ENCODE results near the gene CAMKK2.
A peak's percentile ranks its signal among the peaks of the same experiment; 100 is the strongest.
"Not testable (repeated sequence)": the region's sequence is repeated elsewhere in the genome, so short reads cannot be mapped to it uniquely, and the experiment has no call there.

CAMKK2 gene

DNA sequence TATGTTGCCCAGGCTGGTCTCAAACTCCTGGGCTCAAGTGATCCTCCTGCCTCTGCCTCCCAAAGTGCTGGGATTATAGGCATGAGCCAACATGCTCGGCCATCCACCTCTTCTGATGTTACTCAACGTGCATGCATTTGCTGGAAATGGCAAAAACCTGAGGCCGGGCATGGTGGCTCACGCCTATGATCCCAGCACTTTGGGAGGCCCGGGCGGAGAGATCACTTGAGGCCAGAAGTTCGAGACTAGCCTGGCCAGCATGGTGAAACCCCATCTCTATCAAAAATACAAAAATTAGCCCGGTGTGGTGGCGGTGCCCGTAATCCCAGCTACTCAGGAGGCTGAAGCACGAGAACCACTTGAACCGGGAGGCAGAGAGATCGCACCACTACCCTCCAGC, 1.9 kb upstream of the CAMKK2 start:
- not testable (repeated sequence) for DNase-seq (ENCODE audit: low spot score)

DNA sequence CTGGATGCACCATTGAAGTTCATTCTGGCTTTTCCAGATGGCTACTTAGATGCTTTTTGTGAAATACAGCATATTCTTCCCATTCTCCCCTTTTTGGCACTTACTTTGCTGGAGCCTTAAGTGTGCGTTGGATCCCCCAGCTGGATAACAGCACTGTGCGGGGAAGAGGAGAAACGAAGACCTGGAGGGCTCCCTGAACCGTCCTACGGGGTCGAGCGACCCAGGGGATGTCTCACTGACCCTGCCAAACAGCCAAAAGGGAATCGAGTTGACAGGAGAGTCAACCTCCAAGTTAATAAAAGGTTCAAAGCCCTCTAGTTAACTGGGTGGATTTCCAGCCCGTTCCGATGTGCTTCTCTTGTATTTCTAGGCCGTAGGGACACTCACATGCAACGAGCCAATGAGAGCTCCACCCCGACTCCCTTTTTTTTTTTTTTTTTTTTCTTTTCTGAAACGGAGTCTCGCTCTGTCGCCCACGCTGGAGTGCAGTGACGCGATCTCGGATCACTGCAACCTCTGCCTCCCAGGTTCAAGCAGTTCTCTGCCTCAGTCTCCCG, 1.0 kb upstream of the CAMKK2 start:
- peak; percentile 63 for DNase-seq (ENCODE audit: low spot score)

GRCh38 chr12:121295746-121296617, 527 bp downstream of the CAMKK2 start:
- DNase-seq (ENCODE audit: low spot score): no peak

GRCh38 chr12:121295116-121295745, 1.3 kb downstream of the CAMKK2 start:
- DNase-seq (ENCODE audit: low spot score): no peak

DNA sequence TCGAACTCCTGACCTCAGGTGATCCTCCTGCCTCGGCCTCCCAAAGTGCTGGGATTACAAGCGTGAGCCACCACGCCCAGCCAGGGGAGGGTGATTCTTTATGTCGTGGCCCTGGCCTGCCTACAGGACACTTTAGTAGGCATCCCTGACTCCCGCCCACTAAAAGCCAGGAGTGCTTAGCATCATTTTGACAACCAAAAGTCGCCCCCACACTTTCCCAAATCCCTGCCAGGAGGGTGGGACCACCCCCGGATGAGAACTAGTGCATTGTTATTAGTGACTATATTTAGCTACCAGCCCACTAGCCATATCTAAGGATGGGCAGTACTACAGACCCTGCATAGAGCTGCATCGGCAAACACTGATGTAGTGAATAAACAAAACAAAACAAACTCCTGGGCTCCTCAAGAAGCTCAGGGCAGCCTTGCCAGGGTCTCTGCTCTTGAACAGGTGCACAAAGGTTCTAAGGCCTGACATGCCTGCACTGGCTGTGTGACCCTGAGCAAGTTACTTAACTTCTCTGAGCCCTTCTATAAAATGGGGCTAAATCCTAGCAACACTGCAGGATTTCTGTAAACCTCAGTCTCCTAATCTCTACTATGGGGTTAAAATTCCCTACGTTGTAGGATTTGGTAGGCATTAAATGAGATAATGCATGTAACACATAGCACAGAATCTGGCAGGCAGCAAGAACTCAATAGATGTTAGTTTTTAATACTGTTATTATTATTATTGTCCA, 2.2 kb downstream of the CAMKK2 start:
- DNase-seq (ENCODE audit: low spot score): no peak

DNA sequence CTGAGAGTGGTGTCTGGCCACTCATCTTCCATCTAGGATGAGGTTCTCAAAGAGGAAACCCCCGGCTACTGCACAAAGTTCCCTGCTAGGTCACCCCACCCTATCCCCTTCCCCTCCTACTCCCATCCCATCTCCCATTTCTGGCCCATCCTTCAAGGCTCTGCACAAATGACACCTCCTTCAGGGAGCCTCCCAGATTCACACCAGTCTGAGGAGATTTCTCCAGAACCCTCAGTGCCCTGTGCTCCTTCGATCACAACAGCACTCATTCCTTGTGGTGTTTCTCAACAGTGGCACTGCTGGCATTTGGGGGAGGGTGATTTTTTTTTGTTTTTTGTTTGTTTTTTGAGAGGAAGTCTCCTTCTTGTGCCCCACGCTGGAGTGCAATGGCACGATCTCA, 2.9 kb downstream of the CAMKK2 start:
- no peak for DNase-seq (ENCODE audit: low spot score)

- no peak for DNase-seq (ENCODE audit: low spot score)
Measured at GRCh38 chr12:121290410-121290809, 6.1 kb downstream of the CAMKK2 start.

DNA sequence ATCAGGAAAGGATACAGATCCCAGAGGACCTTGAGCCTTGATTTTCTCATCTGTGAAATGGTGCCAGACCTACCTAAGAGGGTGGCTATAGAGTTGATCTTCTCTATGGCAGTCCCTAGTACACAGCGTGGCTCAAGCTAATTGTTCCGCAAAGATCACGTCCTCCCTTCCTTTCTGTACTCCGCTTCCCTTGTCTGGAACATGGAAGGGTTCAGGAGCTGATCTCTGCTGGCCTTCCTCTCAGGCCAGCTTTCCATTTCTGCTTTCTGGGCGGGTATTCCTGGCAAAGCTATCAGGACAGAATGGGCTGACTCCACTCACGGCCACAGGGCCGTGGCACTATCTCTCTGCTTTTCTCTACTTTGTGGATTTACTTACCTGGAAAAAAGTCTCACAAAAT, 6.5 kb downstream of the CAMKK2 start:
- DNase-seq (ENCODE audit: low spot score): peak; percentile 66

DNA sequence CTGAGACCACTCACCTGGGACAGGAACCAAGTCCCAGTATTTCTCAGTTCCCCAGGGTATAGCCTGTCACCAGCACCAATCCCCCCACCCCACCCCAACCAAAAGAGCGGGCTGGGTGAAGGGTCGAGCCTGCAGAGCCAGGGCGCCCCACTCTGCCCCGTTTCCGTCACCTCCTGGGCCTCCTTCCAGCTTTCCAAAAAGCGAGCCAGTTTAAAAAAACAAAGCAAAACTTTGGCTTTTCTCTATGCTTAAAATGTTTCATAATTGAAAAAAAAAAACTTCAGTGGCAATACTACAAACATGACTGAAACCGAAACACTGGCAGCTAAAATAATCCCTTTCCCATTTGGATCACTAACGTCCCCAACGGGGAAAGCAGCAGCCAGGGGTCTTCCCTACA, 7.5 kb downstream of the CAMKK2 start:
- no peak for DNase-seq (ENCODE audit: low spot score)

DNA sequence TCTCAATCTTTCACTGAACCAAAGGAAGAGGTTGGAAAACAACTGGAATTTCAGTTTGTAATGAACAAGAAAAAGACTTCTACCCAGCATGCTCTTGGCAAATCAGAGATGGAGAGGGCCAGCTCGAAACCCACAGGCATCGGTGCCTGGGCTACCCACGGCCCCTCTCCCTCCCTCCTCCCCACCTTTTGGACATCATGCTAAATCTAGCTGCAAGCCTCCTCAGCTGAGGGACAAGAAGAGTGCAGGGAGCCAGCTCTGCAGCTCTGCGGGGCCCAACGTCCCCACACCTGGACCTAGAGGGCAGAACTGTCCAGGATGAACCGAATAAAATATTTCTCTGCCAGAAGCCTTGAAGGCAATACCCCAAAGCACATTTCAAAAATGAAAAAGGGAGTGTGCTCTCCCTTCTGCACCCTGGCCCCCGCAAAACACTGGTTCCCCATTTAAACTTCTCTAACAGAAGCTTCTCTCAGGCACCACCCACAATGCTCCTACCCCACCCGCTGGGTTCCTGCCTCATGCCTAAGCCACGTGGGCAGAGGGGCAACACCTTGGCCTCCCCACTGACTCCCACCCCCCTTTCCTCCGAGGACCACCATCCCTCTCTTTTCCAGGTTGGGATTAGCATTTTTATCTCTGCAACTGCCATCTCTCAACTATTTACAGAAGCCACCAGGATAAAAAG, 8.2 kb downstream of the CAMKK2 start:
- no peak for DNase-seq (ENCODE audit: low spot score)

DNA sequence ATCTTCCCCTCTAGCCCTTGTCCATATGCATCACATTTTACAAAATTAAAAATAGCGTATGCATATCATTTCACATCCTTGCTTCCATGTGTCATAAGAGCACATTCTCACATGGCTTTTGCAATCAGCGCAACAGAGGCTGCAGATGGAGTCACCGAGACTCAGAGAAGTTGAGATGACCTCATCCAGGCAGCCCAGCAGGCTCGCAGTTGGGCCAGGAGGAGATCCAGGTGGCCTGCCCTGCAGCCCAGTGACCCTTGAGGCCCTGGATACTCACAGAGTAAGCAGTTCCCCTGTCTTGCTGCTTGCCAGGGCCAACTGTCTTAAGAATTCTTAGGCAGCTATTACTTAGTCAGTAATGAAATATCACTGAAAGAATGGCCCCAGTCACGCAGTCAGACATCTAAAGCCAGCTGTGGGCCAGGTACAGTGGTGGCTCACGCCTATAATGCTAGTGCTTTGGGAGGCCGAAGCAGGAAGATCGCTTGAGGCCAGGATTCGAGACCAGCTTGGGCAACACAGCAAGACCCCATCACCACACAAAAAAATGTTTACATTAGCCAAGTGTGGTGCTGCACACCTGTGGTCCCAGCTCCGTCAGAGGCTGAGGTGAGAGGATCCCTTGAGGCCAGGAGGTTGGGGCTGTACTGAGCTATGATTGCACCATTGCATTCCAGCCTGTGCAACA, 9.1 kb downstream of the CAMKK2 start:
- DNase-seq (ENCODE audit: low spot score): peak; percentile 88

GRCh38 chr12:121285856-121286255, 10.7 kb downstream of the CAMKK2 start:
- DNase-seq (ENCODE audit: low spot score): no peak

DNA sequence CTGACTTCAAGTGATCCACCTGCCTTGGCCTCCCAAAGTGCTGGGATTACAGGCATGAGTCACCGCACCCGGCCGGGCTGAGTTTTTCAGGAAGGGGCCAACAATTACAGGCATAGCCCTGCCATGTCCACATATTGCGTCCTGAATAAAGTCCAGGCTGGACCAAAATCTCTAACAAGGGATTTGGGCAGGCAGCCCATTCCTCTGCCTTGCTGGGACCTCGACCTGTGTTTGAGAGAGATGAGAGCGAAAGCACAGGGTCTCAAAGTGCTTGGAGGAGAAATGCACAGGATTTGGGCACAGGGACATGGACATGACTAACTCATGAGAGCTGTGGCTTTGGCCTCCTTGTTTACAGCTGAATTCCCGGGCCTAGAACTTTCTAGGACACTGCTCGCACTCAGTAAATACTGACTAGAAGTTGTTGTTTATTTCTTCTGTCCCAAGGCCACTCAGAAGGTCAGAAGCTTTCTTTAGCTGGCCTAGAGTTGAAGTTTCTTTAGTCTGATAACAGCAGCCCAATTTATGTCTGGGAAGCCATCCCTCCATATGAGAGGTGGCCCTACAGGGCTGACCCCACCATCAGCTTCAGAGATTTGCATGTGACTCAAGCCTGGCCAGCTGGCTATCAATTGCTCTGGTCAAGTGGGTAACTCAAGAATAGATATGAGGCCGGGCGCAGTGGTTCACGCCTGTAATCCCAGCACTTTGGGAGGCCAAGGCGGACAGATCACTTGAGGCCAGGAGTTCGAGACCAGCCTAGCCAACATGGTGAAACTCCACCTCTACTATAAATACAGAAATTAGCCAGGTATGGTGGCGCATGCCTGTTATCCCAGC, 11.7 kb downstream of the CAMKK2 start:
- no peak for DNase-seq (ENCODE audit: low spot score)

DNA sequence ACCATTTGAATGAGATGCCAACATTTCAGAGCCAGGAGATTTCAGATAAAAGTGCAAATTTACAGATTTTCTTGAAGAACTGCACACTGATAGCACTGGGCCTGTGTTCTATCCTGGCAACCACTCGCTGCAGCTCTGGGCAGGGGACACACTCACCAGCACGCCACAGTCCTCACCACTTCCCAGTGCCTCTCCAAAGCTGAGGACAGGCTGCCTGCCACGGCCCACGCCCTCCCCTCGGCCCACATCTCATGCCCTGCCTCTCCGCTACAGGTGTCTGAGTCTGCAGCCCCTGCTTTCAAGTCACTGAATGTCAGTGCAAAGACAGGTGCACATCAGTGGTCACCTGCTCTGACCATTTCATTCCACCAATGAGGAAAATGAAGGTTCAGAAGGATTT, 12.7 kb downstream of the CAMKK2 start:
- no peak for DNase-seq (ENCODE audit: low spot score)

DNA sequence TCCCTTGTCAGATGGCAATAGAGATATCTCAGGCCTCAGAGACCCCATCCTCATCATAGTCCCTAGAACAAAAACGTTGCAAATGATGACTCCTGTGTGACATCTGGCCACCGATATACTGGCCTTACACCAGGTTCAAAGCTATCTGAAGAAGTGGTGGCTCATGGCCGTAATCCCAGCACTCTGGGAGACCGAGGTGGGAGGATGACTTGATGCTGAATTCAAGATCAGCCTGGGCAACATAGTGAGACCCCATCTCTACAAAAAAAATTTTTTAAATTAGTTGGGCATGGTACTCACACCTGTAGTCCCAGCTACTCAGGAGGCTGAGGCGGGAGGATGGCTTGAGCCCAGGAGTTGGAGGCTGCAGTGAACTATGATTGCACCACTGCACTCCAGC, 13.1 kb downstream of the CAMKK2 start:
- DNase-seq (ENCODE audit: low spot score): no peak

GRCh38 chr12:121282910-121283309, 13.6 kb downstream of the CAMKK2 start:
- not testable (repeated sequence) for DNase-seq (ENCODE audit: low spot score)

DNA sequence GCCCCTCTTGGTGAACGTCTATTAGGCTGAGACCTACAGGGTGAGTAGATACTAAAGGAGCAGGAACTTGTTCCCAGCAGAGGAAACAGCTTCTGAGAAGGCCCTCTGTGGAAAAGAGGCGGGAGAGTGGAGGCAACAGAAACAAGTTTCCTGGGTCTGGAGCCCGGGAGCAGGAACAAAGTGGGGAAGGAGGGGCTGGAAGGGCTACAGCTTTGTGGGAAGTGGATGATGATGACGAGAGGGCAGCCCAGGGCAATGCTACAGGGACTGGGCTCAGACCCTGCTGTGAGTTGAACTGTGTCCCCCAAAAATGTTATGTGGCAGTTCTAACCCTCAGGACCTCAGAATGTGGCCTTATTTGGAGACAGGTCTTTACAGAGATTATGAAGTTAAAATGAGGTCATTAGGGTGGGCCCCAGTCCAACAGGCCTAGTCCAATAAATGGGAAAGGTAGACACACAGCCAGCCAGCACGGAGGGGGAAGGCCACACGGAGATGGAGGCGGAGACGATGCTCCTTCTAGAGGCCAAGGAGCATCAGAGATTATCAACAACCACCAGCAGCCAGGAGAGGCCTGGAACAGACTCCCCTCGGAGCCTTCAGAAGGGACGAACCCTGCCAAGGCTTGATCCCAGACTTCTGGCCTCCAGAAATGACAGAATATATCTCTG, 14.3 kb downstream of the CAMKK2 start:
- DNase-seq (ENCODE audit: low spot score): peak; percentile 57

DNA sequence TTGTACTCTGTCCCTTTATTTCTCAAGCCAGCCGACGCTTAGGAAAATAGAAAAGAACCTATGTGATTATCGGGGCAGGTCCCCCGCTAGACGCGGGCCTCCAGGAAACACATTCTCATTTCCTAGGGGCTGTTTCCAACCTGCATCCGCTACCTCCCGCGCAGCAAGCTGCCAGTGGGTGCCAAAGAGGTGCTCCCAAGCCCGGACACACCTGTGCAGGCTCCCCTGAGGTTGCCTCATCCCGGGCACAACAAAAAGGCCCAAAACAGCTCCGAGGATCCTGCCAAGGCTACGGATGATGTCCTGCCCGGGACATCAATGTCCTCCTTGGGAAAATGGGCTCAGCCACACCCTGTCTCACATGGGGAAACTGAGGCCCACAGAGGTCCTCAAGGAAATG, 15.4 kb downstream of the CAMKK2 start:
- not testable (repeated sequence) for DNase-seq (ENCODE audit: low spot score)

- DNase-seq (ENCODE audit: low spot score): not testable (repeated sequence)
Measured at GRCh38 chr12:121280531-121280930, 16.0 kb downstream of the CAMKK2 start.

DNA sequence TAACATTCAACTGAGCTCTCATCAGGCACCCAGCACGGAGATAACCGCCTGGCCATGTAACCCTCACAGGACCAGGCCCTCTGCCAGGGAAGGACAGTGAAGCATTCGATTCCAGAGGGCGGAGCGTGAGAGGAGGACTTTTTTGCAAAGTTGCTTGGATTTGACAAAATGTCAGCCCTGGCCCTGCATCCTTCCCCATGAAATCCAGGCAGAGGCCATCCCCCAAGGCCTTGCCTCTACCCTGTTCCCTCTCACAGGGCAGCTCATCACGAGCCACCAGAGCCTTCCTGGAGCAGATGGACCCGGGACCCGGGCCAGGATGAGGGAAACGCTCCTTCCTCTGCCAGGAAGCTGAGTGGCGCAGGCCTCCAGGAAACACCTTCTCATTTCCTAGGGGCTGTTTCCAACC, 17.0 kb downstream of the CAMKK2 start:
- peak; percentile 97 for DNase-seq (ENCODE audit: low spot score)
